CD8-positive, alpha-beta memory T cell (primary cell): ENCODE data around the gene MYO3B. TPM values are rescaled to one million over a fixed set of nuclear protein-coding genes. Genes with fewer than 3 reads are reported as not detected.

ENCODE experiments used
- CTCF ChIA-PET: fragments of 350-600 bp; sonication (Branson Sonifier 250); formaldehyde crosslinking; loops from one replicate; lab custom pipeline; 2021; ENCODE audit warnings: antibody characterized with exemption; lab: Charles Lee
- POLR2A ChIA-PET: fragments of 350-600 bp; sonication (Branson Sonifier 250); formaldehyde crosslinking; loops from one replicate; lab custom pipeline; 2021; ENCODE audit warnings: antibody characterized with exemption; lab: Charles Lee
- DNase-seq, 5 donors: peaks; one replicate each; pipeline versions ENCODE4 v3.0.0 to v3.0.0-alpha.2; 2020 to 2022; ENCODE audit warnings: mixed read lengths in 1 of 5
- H3K27ac ChIP-seq: one replicate; pipeline ENCODE4 v1.7.0; 2013; ENCODE audit warnings: low read depth, mild to moderate bottlenecking, low read length, moderate library complexity
- H3K27me3 ChIP-seq: 2 replicates; pipeline ENCODE4 v1.7.0; 2013; ENCODE audit warnings: low read length, mild to moderate bottlenecking; ENCODE audit not compliant: insufficient read depth, poor library complexity, severe bottlenecking
- H3K36me3 ChIP-seq: 2 replicates; pipeline ENCODE4 v1.7.0; 2013; ENCODE audit warnings: mild to moderate bottlenecking, low read length, moderate library complexity; ENCODE audit not compliant: insufficient read depth
- H3K4me1 ChIP-seq: 2 replicates; pipeline ENCODE4 v1.7.0; 2013; ENCODE audit warnings: mild to moderate bottlenecking, low read length, moderate library complexity; ENCODE audit not compliant: insufficient read depth
- H3K4me3 ChIP-seq: 2 replicates; pipeline ENCODE4 v1.7.0; 2013; ENCODE audit warnings: mild to moderate bottlenecking, low read length
- H3K9me3 ChIP-seq: 2 replicates; pipeline ENCODE4 v1.7.0; 2013; ENCODE audit warnings: mild to moderate bottlenecking, low read length
- H3K27ac Mint-ChIP-seq, 8 donors: one replicate each; pipeline ENCODE4 v1.8.0; 2020 to 2021; ENCODE audit warnings: mixed read lengths in 8 of 8, mild to moderate bottlenecking in 6 of 8, inconsistent platforms in 3 of 8, moderate library complexity in 3 of 8
- H3K27me3 Mint-ChIP-seq, 2 donors: one replicate each; pipeline ENCODE4 v1.8.0; 2020 to 2021; ENCODE audit warnings: mixed read lengths in 2 of 2, mild to moderate bottlenecking in 1 of 2, moderate library complexity in 1 of 2
- H3K36me3 Mint-ChIP-seq, 3 donors: one replicate each; pipeline ENCODE4 v1.8.0; 2020 to 2021; ENCODE audit warnings: mixed read lengths in 3 of 3, inconsistent platforms in 1 of 3, mild to moderate bottlenecking in 1 of 3
- H3K4me1 Mint-ChIP-seq, 3 donors: one replicate each; pipeline ENCODE4 v1.8.0; 2020 to 2021; ENCODE audit warnings: mixed read lengths in 3 of 3, inconsistent platforms in 1 of 3, mild to moderate bottlenecking in 1 of 3
- H3K4me3 Mint-ChIP-seq, 7 donors: one replicate each; pipeline ENCODE4 v1.8.0; 2020 to 2021; ENCODE audit warnings: mixed read lengths in 7 of 7, mild to moderate bottlenecking in 6 of 7, moderate library complexity in 4 of 7, inconsistent platforms in 2 of 7
- H3K9me3 Mint-ChIP-seq, 5 donors: one replicate each; pipeline ENCODE4 v1.8.0; 2020 to 2022; ENCODE audit warnings: mixed read lengths in 5 of 5, mild to moderate bottlenecking in 3 of 5, moderate library complexity in 2 of 5, inconsistent platforms in 1 of 5
- polyA plus RNA-seq: library from polyadenylated mRNA; unstranded; fragments of 300-500 nt; fragmentation: Illumina TruSeq; gene quantifications from one replicate; pipeline ENCODE4 v1.2.3, GENCODE V29; 2021
- total RNA-seq, 2 experiments: library from RNA; stranded (reverse); gene quantifications; one replicate each; pipeline ENCODE4 v1.2.3, GENCODE V29; 2021

MYO3B gene
- total and polyA plus RNA-seq, 3 experiments from 2014 or later, result 0.08 to 0.33 (median 0.18) TPM

DNA sequence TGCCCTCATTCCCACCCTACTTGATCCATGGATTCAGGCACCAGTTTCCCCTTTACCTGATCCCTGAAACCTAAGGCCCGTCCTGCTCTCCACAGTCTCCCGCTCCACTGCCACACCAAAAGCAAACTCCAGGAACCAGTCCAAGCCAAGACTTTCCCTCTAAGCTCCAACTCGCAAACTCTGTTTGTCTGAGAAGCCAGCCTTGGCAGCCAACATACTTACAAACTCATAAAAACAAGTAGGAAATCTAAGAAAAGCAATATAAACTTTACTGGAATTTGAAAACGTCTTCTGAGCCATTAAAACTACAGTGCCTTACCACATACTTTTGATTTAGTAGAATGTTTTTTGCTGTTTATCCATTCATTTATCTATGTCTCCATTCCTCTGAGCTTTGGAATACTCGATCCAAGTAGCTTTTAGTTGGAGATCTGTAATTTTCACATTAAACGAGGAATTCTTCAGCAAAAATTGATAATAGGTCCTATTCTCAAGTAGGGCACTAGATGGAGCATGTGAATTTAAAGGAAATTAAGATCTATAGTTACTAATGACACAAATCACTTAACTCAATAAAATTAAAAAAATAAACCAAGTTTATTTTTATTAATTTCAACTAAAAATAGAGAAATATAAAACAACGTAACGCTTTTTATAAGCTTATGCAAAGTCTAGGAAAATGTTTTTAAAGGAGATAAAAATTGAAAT, 199.7 kb downstream of the MYO3B start:
- CTCF ChIA-PET, result interaction anchor here (1.2 to 1.7 kb wide), 3 partner anchors 13 to 32 kb away, joined by 3 to 4 read pairs (median 3); no protein-coding TSS in a partner anchor
- no peak overlapping the region for H3K27ac Mint-ChIP-seq
- no peak for DNase-seq

DNA sequence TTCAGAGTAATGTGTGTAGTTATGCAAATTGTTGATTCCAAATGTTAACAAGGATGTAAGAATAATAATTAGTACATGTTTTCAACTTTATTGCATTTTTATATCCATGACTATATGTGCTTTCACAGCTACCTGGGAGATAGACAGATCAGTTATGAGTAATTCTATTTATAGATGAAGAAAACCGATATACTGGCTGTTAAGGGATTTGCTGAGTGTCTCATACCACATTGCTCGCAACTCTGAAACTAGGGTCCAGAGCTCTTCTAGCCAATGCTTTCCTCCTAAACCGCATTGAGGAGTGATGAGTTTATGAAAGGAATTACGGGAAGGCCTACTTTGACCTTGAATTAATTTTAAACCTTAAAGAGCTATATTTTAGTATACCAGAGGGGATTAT, 202.3 kb downstream of the MYO3B start:
- Mint-ChIP-seq H3K27me3 (peaks cover 4 to 20% of the 10 kb centered on the region in 2 donors), H3K27ac (no peak overlapping the region), H3K36me3 (no peaks in the 10 kb centered on the region), H3K9me3 (no peaks in the 10 kb centered on the region), H3K4me1 (no peaks in the 10 kb centered on the region), H3K4me3 (no peak overlapping the region)
- Histone ChIP-seq H3K36me3 (no peaks in the 10 kb centered on the region), H3K4me3 (no peak overlapping the region), H3K27ac (no peak overlapping the region), H3K4me1 (no peaks in the 10 kb centered on the region), H3K9me3 (no peaks in the 10 kb centered on the region), H3K27me3 (no peaks in the 10 kb centered on the region)
- no peak for DNase-seq
- ChIA-PET POLR2A (no interaction called here), CTCF (interaction anchor here (2.3 kb wide), 1 partner anchor 29 kb away, joined by 7 read pairs; no protein-coding TSS in a partner anchor)

More for the DNA sequence above, 199.7 kb downstream of the MYO3B start:
- H3K4me1 ChIP-seq, result no peaks in the 10 kb centered on the region
- POLR2A ChIA-PET, result no interaction called here
- Mint-ChIP-seq H3K36me3 (no peaks in the 10 kb centered on the region), H3K4me3 (no peak overlapping the region), H3K9me3 (no peaks in the 10 kb centered on the region), H3K4me1 (no peaks in the 10 kb centered on the region), H3K27me3 (peaks cover 6 to 38% of the 10 kb centered on the region in 2 donors)
- no peak overlapping the region for H3K27ac ChIP-seq
- H3K36me3 ChIP-seq, result no peaks in the 10 kb centered on the region
- no peak overlapping the region for H3K4me3 ChIP-seq
- H3K9me3 ChIP-seq, result no peaks in the 10 kb centered on the region
- no peaks in the 10 kb centered on the region for H3K27me3 ChIP-seq

DNA sequence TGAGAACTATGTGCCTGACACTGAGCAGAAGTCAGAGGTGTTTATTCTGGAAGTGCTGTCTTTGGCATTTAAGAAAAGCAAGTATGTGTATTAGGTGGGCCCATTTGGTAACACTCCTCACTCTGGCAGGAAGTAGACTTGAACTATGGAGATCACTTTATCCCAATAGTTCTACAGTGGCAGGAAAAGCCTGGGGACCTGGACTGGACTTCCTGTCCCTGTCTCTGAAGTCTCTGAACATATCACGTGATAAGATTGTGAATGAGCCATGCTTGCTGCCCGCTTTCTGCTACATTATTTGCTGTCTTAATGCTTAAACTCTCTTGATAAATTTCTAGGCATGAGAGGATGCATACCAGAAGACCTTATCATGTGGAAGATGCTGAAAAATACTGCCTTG, 203.7 kb downstream of the MYO3B start:
- Mint-ChIP-seq H3K36me3 (no peaks in the 10 kb centered on the region), H3K9me3 (no peaks in the 10 kb centered on the region), H3K27ac (no peak overlapping the region), H3K4me3 (no peak overlapping the region), H3K4me1 (no peaks in the 10 kb centered on the region), H3K27me3 (peaks cover 4 to 22% of the 10 kb centered on the region in 2 donors)
- Histone ChIP-seq H3K9me3 (no peaks in the 10 kb centered on the region), H3K27ac (no peak overlapping the region), H3K4me3 (no peak overlapping the region), H3K4me1 (no peaks in the 10 kb centered on the region), H3K36me3 (no peaks in the 10 kb centered on the region), H3K27me3 (no peaks in the 10 kb centered on the region)
- POLR2A ChIA-PET, result no interaction called here
- DNase-seq, result no peak
- CTCF ChIA-PET, result no interaction called here

DNA sequence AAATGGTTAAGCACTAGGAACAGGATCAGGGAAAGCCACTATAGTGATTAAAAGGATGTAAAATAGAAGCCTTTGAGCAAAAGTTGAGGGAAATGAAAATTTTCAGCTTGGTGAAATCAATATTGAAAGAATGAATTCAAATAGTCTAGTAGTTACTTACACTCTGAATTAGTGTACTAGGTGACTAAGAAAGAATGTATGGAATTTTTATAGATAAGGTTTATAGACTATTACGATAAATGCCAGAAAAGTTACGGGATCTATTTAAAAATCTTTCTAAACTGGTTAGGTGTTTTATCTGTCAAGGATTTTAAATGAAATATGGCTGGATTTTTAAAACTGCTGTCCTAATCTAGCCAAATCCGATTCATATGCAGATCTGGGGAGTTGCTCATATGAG, 208.6 kb downstream of the MYO3B start:
- H3K27ac ChIP-seq, result no peak overlapping the region
- no peak for DNase-seq
- H3K4me3 ChIP-seq, result no peak overlapping the region
- peaks cover 11 to 29% of the 10 kb centered on the region in 2 donors for H3K27me3 Mint-ChIP-seq
- no peaks in the 10 kb centered on the region for H3K4me1 Mint-ChIP-seq
- H3K4me1 ChIP-seq, result no peaks in the 10 kb centered on the region
- no peak overlapping the region for H3K27ac Mint-ChIP-seq
- no peaks in the 10 kb centered on the region for H3K27me3 ChIP-seq
- H3K9me3 Mint-ChIP-seq, result no peaks in the 10 kb centered on the region
- ChIA-PET POLR2A (no interaction called here), CTCF (no interaction called here)
- no peak overlapping the region for H3K4me3 Mint-ChIP-seq
- H3K36me3 Mint-ChIP-seq, result no peaks in the 10 kb centered on the region
- no peaks in the 10 kb centered on the region for H3K9me3 ChIP-seq
- no peaks in the 10 kb centered on the region for H3K36me3 ChIP-seq

DNA sequence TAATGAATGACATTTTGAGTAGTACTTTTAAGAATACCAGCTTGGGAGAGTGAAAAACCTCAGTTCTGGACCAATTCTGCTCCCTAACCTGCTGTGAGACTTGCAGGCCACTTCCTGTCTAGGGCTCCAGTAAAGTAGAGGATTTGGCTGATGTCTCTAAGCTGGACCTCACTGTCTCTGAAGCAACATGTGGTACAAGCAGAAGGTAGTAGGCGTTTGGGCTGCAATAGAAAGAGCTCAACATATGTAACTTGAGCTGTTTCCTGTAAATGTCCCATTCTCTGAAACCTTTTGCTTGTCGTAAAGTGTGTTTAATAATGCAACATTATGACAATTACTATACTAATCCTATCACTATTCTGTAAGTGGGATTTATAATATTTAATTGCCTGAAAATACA, 213.1 kb downstream of the MYO3B start:
- Histone ChIP-seq H3K36me3 (no peaks in the 10 kb centered on the region), H3K27me3 (no peaks in the 10 kb centered on the region), H3K9me3 (no peaks in the 10 kb centered on the region), H3K4me1 (no peaks in the 10 kb centered on the region), H3K27ac (no peak overlapping the region), H3K4me3 (no peak overlapping the region)
- H3K4me1 Mint-ChIP-seq, result no peaks in the 10 kb centered on the region
- CTCF ChIA-PET, result interaction anchor here (1.0 kb wide), 1 partner anchor 18 kb away, joined by 3 read pairs; no protein-coding TSS in a partner anchor
- H3K27me3 Mint-ChIP-seq, result peaks cover 11 to 57% of the 10 kb centered on the region in 2 donors
- no peaks in the 10 kb centered on the region for H3K36me3 Mint-ChIP-seq
- no peak for DNase-seq
- H3K9me3 Mint-ChIP-seq, result no peaks in the 10 kb centered on the region
- no peak overlapping the region for H3K27ac Mint-ChIP-seq
- POLR2A ChIA-PET, result no interaction called here
- no peak overlapping the region for H3K4me3 Mint-ChIP-seq

DNA sequence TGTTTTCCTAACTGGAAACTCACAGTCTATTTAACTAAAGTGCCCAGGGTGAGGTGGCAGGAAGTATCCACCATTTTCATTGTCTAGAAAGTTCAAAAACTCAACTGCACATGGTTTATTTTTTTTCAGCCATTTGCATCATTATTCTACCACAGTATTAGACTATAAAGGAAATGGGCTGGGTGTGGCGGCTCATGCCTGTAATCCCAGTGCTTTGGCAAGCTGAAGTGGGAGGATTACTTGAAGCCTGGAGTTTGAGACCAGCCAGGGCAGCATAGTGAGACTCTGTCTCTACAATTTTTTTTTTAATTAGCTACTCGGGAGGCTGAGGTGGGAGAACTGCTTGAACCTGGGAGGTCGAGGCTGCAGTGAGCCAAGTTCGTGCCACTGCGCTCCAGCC, 213.8 kb downstream of the MYO3B start:
- H3K4me3 Mint-ChIP-seq, result no peak overlapping the region
- Histone ChIP-seq H3K36me3 (no peaks in the 10 kb centered on the region), H3K27ac (no peak overlapping the region), H3K9me3 (no peaks in the 10 kb centered on the region), H3K4me3 (no peak overlapping the region), H3K4me1 (no peaks in the 10 kb centered on the region), H3K27me3 (no peaks in the 10 kb centered on the region)
- DNase-seq, result no peak
- CTCF ChIA-PET, result interaction anchor here (1.0 kb wide), 1 partner anchor 18 kb away, joined by 3 read pairs; no protein-coding TSS in a partner anchor
- POLR2A ChIA-PET, result no interaction called here
- H3K27ac Mint-ChIP-seq, result no peak overlapping the region
- H3K9me3 Mint-ChIP-seq, result no peaks in the 10 kb centered on the region
- no peaks in the 10 kb centered on the region for H3K36me3 Mint-ChIP-seq
- no peaks in the 10 kb centered on the region for H3K4me1 Mint-ChIP-seq
- H3K27me3 Mint-ChIP-seq, result peaks cover 12 to 57% of the 10 kb centered on the region in 2 donors

DNA sequence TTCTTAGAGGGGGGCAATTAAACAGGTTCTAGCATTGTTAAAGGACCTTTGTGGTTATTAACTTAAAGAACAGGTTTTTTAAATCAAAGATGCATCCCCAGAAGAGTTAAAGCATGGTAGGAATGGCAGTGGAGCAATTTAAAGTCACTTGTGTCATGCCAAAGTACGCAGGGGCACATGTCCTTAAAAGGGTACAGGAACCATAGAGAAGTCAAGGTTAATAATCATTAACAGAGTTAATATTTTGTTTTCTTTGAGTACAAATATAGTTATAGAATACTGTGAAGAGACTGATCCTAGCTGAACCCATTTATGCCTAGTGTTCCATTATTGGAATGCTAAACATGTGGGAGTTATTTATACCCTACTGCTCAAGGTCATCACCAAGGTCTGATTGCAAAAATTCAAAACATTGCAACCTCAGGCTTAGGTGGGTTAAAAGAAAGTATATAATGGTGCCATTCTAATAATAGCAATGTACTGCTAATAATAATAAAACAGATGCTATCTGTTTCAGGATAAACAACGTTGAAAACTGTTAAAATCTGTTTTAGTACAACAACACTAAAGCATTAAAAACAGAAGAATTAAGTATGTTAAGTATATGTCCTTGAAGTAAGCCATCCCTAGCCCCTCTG, 216.0 kb downstream of the MYO3B start:
- Histone ChIP-seq H3K27ac (no peak overlapping the region), H3K4me1 (no peaks in the 10 kb centered on the region), H3K27me3 (no peaks in the 10 kb centered on the region), H3K4me3 (no peak overlapping the region), H3K9me3 (no peaks in the 10 kb centered on the region), H3K36me3 (no peaks in the 10 kb centered on the region)
- peaks cover 16 to 61% of the 10 kb centered on the region in 2 donors for H3K27me3 Mint-ChIP-seq
- no peaks in the 10 kb centered on the region for H3K9me3 Mint-ChIP-seq
- no peaks in the 10 kb centered on the region for H3K4me1 Mint-ChIP-seq
- DNase-seq, result no peak
- H3K4me3 Mint-ChIP-seq, result no peak overlapping the region
- H3K27ac Mint-ChIP-seq, result no peak overlapping the region
- no peaks in the 10 kb centered on the region for H3K36me3 Mint-ChIP-seq
- POLR2A ChIA-PET, result interaction anchor here (0.6 kb wide), 1 partner anchor 786 kb away, joined by 5 read pairs; no protein-coding TSS in a partner anchor
- CTCF ChIA-PET, result no interaction called here

DNA sequence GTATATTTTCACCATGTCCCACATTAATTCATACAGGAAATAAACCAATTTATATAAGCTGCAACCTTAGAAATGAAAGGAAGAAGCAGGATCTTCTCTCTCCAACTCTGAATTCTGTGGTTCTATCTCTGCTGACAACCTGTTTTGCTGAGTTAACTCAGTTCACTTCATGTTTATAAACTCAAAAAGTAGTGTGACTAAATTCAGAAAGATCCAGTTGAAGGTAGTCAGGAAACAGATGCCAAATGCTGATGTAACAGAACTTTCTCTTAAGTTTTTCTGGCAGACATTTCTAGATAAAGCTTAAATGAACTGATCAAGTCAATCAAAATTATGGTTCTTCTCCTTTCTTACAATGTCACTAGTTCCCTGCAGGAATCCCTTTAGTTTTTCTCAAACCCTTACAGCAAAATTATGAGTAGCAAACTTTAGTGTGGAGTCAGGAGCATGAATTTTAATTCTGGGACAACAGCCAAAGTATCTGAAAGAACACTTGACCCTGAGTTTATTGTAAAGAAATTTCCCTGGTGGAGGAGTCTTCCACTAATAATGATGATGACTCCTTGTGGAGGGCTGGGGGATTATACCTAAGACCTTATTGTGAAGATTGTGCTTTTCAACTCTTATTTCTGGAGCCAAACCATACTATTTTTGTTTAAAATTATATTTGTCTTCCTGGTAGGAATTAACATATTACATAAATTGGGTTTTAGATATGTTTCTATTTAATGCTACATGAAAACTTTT, 216.9 kb downstream of the MYO3B start:
- no peaks in the 10 kb centered on the region for H3K4me1 Mint-ChIP-seq
- POLR2A ChIA-PET, result no interaction called here
- H3K9me3 Mint-ChIP-seq, result no peaks in the 10 kb centered on the region
- no peak overlapping the region for H3K27ac Mint-ChIP-seq
- Histone ChIP-seq H3K36me3 (no peaks in the 10 kb centered on the region), H3K4me1 (no peaks in the 10 kb centered on the region), H3K27ac (no peak overlapping the region), H3K27me3 (no peaks in the 10 kb centered on the region), H3K4me3 (no peak overlapping the region), H3K9me3 (no peaks in the 10 kb centered on the region)
- no peak overlapping the region for H3K4me3 Mint-ChIP-seq
- H3K27me3 Mint-ChIP-seq, result peaks cover 14 to 56% of the 10 kb centered on the region in 2 donors
- no peak for DNase-seq
- no peaks in the 10 kb centered on the region for H3K36me3 Mint-ChIP-seq
- CTCF ChIA-PET, result no interaction called here
